ENCODE results near the gene IFNLR1. TPM values are rescaled to one million over a fixed set of nuclear protein-coding genes. Genes with fewer than 3 reads are reported as not detected.

Gene IFNLR1
- total RNA-seq, 1 donor, result not detected

DNA sequence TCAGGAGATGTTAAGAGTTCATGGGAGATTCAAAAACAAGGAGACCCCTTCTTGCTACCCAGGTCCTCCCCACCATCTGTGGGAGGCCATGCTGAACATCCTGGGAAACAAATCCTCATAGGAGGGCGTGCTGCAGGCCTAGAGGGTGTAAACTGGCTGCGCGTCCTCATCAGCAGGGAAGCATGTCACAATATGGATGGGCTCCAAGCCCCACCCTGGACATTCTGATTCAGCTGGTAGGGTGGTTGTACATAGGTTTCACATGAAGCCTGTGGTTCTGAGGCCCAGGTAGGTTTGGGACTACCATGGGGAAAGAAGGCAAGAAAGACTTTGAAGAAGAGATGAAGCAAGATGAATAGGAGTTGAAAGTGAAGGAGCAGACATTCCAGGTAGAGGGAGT is 44.6 kb upstream of the IFNLR1 start:
- H3K27ac ChIP-seq (ENCODE audit: low read depth, low read length), result no peak overlapping the region
- no peak overlapping the region for H2AFZ ChIP-seq (ENCODE audit: low read length)
- H3K4me2 ChIP-seq (ENCODE audit: insufficient read depth, low read length), result no peak overlapping the region
- no peak overlapping the region for H3K4me3 ChIP-seq (ENCODE audit: insufficient read depth, low read length)
- H3K4me1 ChIP-seq (ENCODE audit: insufficient read depth, low read length), result peaks cover 6% of the 10 kb centered on the region
- peaks cover 8% of the 10 kb centered on the region for H3K27me3 ChIP-seq (ENCODE audit: insufficient read depth, low read length)
- H3K36me3 ChIP-seq (ENCODE audit: insufficient read depth, low read length), result no peaks in the 10 kb centered on the region
- no peak for DNase-seq (ENCODE audit: insufficient read length, low spot score, missing footprints)
- no peaks in the 10 kb centered on the region for H3K79me2 ChIP-seq (ENCODE audit: insufficient read depth, low read length)
- H3K9me3 ChIP-seq (ENCODE audit: low read depth, low read length), result no peaks in the 10 kb centered on the region
- no peaks in the 10 kb centered on the region for H4K20me1 ChIP-seq (ENCODE audit: insufficient read depth, low read length)
- TF ChIP-seq, protein P1, sequence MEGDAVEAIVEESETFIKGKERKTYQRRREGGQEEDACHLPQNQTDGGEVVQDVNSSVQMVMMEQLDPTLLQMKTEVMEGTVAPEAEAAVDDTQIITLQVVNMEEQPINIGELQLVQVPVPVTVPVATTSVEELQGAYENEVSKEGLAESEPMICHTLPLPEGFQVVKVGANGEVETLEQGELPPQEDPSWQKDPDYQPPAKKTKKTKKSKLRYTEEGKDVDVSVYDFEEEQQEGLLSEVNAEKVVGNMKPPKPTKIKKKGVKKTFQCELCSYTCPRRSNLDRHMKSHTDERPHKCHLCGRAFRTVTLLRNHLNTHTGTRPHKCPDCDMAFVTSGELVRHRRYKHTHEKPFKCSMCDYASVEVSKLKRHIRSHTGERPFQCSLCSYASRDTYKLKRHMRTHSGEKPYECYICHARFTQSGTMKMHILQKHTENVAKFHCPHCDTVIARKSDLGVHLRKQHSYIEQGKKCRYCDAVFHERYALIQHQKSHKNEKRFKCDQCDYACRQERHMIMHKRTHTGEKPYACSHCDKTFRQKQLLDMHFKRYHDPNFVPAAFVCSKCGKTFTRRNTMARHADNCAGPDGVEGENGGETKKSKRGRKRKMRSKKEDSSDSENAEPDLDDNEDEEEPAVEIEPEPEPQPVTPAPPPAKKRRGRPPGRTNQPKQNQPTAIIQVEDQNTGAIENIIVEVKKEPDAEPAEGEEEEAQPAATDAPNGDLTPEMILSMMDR (IDR thresholded peaks at IDR 0.05; ENCODE audit: extremely low read depth, low read depth, low read length), result no peak

DNA sequence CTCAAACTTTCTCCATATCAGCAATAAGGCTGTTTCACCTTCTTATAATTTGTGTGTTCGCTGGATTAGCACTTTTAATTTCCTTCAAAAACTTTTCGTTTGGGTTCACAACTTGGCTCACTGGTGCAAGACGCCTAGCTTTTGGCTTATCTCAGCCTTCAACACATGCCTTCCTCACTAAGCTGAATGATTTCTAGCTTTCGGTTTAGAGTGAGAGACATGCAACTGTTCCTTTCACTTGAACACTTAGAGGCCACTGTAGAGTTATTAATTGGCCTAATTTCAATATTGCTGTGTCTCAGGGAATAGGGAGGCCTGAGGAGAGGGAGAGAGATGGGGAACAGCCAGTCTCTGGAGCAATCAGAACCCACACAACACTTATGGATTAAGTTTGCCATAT is 41.2 kb upstream of the IFNLR1 start:
- Histone ChIP-seq H3K4me1 (ENCODE audit: insufficient read depth, low read length) (no peaks in the 10 kb centered on the region), H3K9me3 (ENCODE audit: low read depth, low read length) (no peaks in the 10 kb centered on the region), H3K27ac (ENCODE audit: low read depth, low read length) (no peak overlapping the region), H3K4me2 (ENCODE audit: insufficient read depth, low read length) (no peak overlapping the region), H3K36me3 (ENCODE audit: insufficient read depth, low read length) (no peaks in the 10 kb centered on the region), H3K4me3 (ENCODE audit: insufficient read depth, low read length) (no peak overlapping the region), H3K27me3 (ENCODE audit: insufficient read depth, low read length) (peaks cover 8% of the 10 kb centered on the region), H4K20me1 (ENCODE audit: insufficient read depth, low read length) (no peaks in the 10 kb centered on the region), H2AFZ (ENCODE audit: low read length) (no peak overlapping the region), H3K79me2 (ENCODE audit: insufficient read depth, low read length) (no peaks in the 10 kb centered on the region)
- DNase-seq (ENCODE audit: insufficient read length, low spot score, missing footprints), result no peak
- TF ChIP-seq, protein P1 (IDR thresholded peaks at IDR 0.05; ENCODE audit: extremely low read depth, low read depth, low read length), result no peak

DNA sequence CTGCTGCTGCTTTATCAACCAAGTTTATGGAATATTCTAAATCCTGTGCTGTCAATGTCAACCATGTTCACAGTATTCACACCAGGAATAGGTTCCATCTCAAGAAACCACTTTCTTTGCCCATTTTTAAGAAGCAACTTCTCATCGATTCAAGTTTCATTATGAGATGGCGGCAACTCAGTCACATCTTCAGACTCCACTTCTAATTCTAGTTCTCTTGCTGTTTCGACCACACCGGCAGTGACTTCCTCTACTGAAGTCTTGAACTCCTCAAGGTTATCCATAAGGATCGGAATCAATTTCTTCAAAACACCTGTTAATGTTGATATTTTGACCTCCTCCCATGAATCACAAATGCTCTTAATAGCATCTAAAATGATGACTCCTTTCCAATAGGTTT is 39.7 kb upstream of the IFNLR1 start:
- Histone ChIP-seq H3K79me2 (ENCODE audit: insufficient read depth, low read length) (no peaks in the 10 kb centered on the region), H3K4me3 (ENCODE audit: insufficient read depth, low read length) (no peak overlapping the region), H3K4me2 (ENCODE audit: insufficient read depth, low read length) (no peak overlapping the region), H3K36me3 (ENCODE audit: insufficient read depth, low read length) (no peaks in the 10 kb centered on the region), H2AFZ (ENCODE audit: low read length) (no peak overlapping the region), H4K20me1 (ENCODE audit: insufficient read depth, low read length) (no peaks in the 10 kb centered on the region), H3K27me3 (ENCODE audit: insufficient read depth, low read length) (peaks cover 14% of the 10 kb centered on the region), H3K9me3 (ENCODE audit: low read depth, low read length) (no peaks in the 10 kb centered on the region), H3K27ac (ENCODE audit: low read depth, low read length) (no peak overlapping the region), H3K4me1 (ENCODE audit: insufficient read depth, low read length) (no peaks in the 10 kb centered on the region)
- TF ChIP-seq, protein P1 (IDR thresholded peaks at IDR 0.05; ENCODE audit: extremely low read depth, low read depth, low read length), result no peak
- DNase-seq (ENCODE audit: insufficient read length, low spot score, missing footprints), result no peak

DNA sequence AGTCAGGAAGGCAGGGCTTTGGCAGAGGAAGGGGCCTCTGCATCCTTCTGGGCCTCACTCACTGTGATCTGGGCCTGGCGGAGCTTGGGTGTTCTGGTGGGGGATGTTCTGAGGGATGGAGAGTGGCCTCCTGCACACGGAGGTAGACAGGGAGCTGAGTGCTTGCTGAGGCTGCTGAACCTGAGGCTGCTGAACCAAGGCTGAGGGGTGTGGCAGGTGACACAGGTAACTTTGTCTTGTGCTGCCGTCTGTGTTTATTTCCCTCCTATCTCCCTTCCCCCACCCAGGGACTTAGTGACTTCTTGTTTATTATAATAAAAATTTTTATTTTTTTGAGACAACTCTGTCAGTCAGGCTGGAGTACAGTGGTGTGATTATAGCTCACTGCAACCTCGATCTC is 37.7 kb upstream of the IFNLR1 start:
- H2AFZ ChIP-seq (ENCODE audit: low read length), result no peak overlapping the region
- TF ChIP-seq, protein P1 (IDR thresholded peaks at IDR 0.05; ENCODE audit: extremely low read depth, low read depth, low read length), result no peak
- H3K79me2 ChIP-seq (ENCODE audit: insufficient read depth, low read length), result no peaks in the 10 kb centered on the region
- no peak for DNase-seq (ENCODE audit: insufficient read length, low spot score, missing footprints)
- H3K4me3 ChIP-seq (ENCODE audit: insufficient read depth, low read length), result no peak overlapping the region
- H3K36me3 ChIP-seq (ENCODE audit: insufficient read depth, low read length), result no peaks in the 10 kb centered on the region
- H3K4me2 ChIP-seq (ENCODE audit: insufficient read depth, low read length), result no peak overlapping the region
- H4K20me1 ChIP-seq (ENCODE audit: insufficient read depth, low read length), result no peaks in the 10 kb centered on the region
- H3K27me3 ChIP-seq (ENCODE audit: insufficient read depth, low read length), result peaks cover 22% of the 10 kb centered on the region
- no peak overlapping the region for H3K27ac ChIP-seq (ENCODE audit: low read depth, low read length)
- no peaks in the 10 kb centered on the region for H3K4me1 ChIP-seq (ENCODE audit: insufficient read depth, low read length)
- no peaks in the 10 kb centered on the region for H3K9me3 ChIP-seq (ENCODE audit: low read depth, low read length)

All from osteoblast (primary cell).